Kidney epithelial cell (primary cell): Measurements from ENCODE around the gene ANAPC1. TPM values are rescaled to one million over a fixed set of nuclear protein-coding genes. Genes with fewer than 3 reads are reported as not detected.
"Not testable (repeated sequence)": the region's sequence is repeated elsewhere in the genome, so short reads cannot be mapped to it uniquely, and the experiment has no call there.

ENCODE experiments used
- DNase-seq: peaks from one replicate; pipeline ENCODE4 v3.0.0-alpha.2; 2010; ENCODE audit warnings: low read depth
- H3K27me3 ChIP-seq: 2 replicates; pipeline ENCODE4 v1.6.0; 2011; ENCODE audit warnings: low read length; ENCODE audit not compliant: control insufficient read depth, insufficient read depth
- H3K36me3 ChIP-seq: 2 replicates; pipeline ENCODE4 v1.5.1; 2011; ENCODE audit warnings: low read length; ENCODE audit not compliant: control insufficient read depth, insufficient read depth
- H3K4me3 ChIP-seq: 2 replicates; pipeline ENCODE4 v1.5.1; 2011; ENCODE audit warnings: low read depth, mild to moderate bottlenecking, control low read depth, low read length
- total RNA-seq: library from RNA; depleted of rRNA; stranded (reverse); fragments of >200 nt; gene quantifications from 2 replicates; pipeline ENCODE4 v1.2.3, GENCODE V29; 2015
- TF ChIP-seq, protein P1 (sequence below): IDR thresholded peaks from 2 replicates; pipeline ENCODE4 v1.5.1; 2011; ENCODE audit warnings: mild to moderate bottlenecking, moderate library complexity, low read length, control low read depth, inconsistent platforms; ENCODE audit not compliant: insufficient read depth, poor library complexity, severe bottlenecking

ANAPC1 gene
- total RNA-seq, 1 donor from 2014 or later: 47.6 TPM

DNA sequence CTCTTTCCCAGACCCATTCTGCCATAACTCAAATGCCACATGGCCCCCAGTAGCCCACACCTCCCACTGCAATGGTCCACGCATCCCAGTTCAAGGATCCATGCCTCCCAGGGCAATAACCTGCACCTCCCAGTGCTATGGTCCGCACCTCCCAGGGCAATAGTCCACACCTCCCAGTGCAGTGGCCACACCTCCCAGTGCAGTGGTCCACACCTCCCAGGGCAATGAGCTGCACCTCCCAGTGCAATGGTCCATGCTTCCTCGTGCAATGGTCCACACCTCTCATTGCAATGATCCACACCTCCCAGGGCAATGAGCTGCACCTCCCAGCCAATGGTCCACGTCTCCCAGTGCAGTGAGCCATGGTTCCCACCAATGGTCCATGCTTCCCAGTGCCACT, 135.6 kb downstream of the ANAPC1 start:
- not testable (repeated sequence) for H3K36me3 ChIP-seq, H3K27me3 ChIP-seq, H3K4me3 ChIP-seq

DNA sequence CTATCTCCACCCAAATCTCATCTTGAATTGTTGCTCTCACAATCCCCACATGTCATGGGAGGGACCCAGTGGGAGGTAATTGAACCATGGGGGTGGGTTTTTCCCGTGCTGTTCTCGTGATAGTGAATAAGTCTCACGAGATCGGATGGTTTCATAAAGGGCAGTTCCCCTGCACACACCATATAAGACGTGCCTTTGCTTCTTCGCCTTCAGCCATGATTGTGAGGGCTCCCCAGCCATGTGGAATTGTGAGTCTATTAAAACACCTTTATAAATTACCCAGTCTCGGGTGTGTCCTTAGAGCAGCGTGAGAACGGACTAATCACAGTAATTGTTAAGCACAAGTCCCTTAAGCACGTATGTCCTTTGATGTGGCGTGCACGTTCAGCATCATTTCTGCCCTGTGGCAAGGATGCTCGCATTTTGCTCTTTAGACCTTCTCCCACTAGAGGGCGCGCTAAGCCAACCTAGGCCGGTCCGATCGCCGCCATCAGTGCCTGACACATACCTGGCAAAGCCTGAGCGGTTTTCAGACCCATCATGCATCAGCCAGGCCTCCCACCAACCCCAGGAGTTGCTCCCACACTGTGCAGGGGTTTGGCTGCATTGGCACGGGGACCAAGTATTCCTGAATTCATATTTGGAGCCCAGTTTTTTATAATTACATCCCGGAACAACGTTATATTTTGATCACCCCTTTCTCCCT, 136.4 kb downstream of the ANAPC1 start:
- not testable (repeated sequence) for H3K4me3 ChIP-seq, DNase-seq, H3K27me3 ChIP-seq, H3K36me3 ChIP-seq
- TF ChIP-seq, protein P1, sequence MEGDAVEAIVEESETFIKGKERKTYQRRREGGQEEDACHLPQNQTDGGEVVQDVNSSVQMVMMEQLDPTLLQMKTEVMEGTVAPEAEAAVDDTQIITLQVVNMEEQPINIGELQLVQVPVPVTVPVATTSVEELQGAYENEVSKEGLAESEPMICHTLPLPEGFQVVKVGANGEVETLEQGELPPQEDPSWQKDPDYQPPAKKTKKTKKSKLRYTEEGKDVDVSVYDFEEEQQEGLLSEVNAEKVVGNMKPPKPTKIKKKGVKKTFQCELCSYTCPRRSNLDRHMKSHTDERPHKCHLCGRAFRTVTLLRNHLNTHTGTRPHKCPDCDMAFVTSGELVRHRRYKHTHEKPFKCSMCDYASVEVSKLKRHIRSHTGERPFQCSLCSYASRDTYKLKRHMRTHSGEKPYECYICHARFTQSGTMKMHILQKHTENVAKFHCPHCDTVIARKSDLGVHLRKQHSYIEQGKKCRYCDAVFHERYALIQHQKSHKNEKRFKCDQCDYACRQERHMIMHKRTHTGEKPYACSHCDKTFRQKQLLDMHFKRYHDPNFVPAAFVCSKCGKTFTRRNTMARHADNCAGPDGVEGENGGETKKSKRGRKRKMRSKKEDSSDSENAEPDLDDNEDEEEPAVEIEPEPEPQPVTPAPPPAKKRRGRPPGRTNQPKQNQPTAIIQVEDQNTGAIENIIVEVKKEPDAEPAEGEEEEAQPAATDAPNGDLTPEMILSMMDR: peak; percentile 39

More for the DNA sequence above, 135.6 kb downstream of the ANAPC1 start:
- DNase-seq: not testable (repeated sequence)

DNA sequence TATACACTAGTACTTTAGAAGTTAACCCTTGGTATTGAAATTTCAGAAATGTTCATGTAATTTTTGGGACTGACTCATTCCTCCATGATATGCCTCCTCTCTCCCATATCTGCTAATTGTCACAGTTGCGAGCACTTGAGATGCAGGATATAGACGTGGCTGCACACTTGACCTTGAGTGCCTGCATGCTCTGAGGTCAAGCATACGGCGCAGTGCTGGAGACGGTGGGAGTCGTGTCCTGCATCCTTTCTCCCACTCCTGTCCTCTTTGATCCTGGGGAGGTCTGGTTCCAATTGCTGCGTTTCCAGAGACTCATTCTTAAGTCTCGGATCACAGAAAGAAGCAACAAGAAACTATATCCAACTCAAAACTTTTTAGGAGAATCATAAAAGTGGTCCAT, 139.2 kb downstream of the ANAPC1 start:
- H3K27me3 ChIP-seq, DNase-seq, H3K36me3 ChIP-seq, H3K4me3 ChIP-seq: not testable (repeated sequence)

DNA sequence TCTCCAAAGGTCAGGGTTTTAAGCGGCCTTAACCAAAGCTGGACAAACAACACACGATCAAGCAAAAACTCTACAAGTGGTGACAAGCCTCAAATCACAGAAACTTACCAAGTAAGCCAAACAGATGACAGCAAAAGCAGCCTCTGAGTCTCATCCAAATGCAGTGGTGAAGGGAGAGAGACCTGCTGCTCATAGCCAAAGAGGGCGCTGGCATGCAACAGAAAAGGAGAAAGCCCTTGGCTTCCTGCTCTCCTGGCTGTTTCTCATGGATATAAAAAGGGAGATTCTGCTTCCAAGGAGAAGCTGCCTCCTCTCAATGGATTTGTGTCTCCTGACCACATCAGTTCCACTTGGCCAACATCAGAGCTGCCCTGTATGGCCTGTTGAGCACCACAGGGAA, 142.5 kb downstream of the ANAPC1 start:
- not testable (repeated sequence) for H3K36me3 ChIP-seq, DNase-seq, H3K27me3 ChIP-seq, H3K4me3 ChIP-seq

DNA sequence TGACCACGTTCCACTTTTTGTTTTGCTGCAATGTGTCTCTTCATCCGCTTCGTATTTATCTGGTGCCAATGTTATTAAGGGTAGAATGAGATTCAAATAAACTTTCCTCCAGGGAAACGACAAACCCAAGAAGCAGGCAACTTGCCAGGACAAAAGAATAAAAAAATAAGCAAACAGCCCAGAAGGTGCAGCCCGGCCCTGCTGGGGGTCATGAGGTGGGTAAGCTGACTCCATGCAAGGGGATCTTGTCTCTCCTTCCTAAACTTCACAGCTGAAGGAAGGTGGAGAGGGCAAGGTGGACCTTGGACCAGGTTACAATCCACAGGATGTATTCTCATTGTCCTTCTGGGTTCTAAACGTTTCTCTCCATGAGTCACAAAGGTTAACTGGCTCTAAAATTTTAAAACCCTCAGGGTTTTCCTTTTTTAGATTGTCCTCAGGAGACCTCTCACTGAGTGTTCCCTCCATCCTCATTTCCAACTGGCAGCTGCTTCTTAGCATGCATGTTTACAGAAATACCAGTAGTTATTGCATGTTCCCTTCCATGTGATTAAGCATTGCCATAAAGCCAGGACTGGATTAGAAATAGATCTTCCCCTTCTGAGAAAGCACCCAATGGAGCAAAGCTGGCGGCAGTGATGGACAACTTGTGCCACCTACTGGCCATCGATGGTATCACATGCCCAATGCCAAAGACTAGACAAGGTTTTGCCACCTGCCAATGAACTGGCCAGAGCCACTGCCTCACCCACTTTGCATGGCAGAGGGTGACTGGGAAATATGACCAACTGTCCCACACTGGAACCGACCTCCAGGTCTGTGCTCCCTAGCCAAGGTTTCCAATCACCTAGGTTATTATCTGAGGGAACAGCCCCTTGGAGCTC, 147.9 kb downstream of the ANAPC1 start:
- TF ChIP-seq, protein P1: peak; percentile 20
- not testable (repeated sequence) for H3K4me3 ChIP-seq, H3K36me3 ChIP-seq, DNase-seq, H3K27me3 ChIP-seq

DNA sequence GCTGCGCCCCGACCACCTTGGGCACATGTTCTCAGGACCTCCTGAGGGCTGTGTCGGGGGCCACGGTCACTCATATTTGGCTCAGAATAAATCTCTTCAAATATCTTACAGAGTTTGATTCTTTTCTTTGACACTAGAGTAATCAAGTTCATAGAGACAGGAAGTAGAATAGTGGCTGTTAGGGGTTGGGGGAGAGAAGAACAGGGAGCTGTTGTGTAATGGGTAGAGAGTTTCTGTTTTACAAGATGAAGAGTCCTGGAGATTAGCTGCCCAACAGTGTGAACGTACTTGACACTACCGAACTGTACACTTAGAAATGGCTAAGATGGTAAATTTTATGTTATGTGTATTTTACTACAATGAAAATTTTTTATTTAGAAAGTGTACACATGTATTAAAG, 148.6 kb downstream of the ANAPC1 start:
- not testable (repeated sequence) for H3K27me3 ChIP-seq, H3K4me3 ChIP-seq, DNase-seq, H3K36me3 ChIP-seq

DNA sequence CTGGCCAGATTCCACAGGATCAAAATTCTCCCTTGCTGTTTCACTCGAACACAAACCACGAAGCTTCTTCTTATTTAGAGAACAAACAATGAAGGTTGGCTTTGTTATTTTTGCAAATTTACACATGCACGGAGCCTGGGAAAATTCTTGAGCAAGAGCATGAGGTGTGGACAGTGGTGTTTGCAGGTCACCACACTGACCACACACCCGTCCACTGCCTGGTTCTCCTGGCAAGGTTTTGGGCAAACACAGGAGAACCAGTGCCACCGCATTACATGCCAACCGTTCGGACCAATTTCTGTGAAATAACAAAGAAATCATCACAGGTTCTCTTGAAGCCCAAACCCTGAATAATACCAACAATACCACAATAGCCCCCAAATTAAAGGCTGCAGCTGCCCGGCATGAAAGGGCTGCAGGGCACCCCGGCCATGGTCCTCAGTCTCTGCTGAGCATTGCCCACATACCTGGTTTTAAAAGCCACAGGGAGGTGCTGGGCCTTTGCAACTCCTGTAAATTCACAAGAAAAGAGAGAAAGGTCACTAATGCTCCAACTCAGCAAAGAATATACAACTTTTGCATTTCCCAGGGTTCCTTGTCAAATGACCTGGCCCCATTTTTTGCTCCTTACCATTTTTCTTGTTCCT, 154.1 kb downstream of the ANAPC1 start:
- not testable (repeated sequence) for DNase-seq, H3K36me3 ChIP-seq

DNA sequence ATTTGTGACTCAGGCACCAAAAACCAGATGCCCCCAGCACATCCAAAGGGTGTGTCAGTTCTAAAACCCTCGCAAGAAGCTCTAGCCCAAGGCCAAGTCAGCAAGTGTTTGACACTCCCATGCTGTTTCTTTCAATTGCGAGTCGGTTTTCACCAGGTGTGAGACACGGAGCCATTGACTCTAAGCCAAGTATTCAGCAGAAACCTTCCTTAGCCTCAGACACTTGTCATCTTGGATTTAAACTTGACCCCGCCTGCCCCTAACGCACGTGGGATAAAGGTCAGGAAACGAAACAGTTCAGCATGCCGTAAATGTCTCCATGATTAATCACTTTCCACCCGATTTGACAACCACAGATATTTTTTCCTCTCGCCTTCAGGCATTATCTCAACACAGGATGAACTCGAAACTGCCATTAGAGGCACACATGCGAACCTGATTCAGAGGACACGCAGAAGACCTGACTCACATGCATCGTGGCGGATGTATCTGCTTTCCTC, 156.3 kb downstream of the ANAPC1 start:
- H3K36me3 ChIP-seq, H3K4me3 ChIP-seq, H3K27me3 ChIP-seq, DNase-seq: not testable (repeated sequence)

More for the DNA sequence above, 154.1 kb downstream of the ANAPC1 start:
- H3K4me3 ChIP-seq, H3K27me3 ChIP-seq: not testable (repeated sequence)
